SU-DHL-6 (cell line): ENCODE results near the gene CXorf65.
A peak's percentile ranks its signal among the peaks of the same experiment; 100 is the strongest.

ENCODE experiments used
- H2AFZ ChIP-seq: fragments of 200-600 bp; sonication (generic); 2 replicates; pipeline ENCODE4 v1.6.1; 2014; ENCODE audit warnings: low read depth, mild to moderate bottlenecking, moderate library complexity, mixed read lengths, antibody characterized with exemption, low read length; ENCODE audit not compliant: severe bottlenecking
- H3F3A ChIP-seq: fragments of 200-600 bp; shearing (Covaris generic); 2 replicates; pipeline ENCODE4 v1.6.0; 2016; ENCODE audit warnings: antibody characterized with exemption, mild to moderate bottlenecking; ENCODE audit not compliant: insufficient read depth
- H3K27ac ChIP-seq: fragments of 200-600 bp; sonication (generic); 2 replicates; pipeline ENCODE4 v1.5.1; 2016; ENCODE audit warnings: low read depth, mild to moderate bottlenecking, low read length, moderate library complexity, mixed read lengths
- H3K27me3 ChIP-seq: fragments of 200-600 bp; sonication (generic), shearing (Covaris generic); 2 replicates; pipeline ENCODE4 v1.6.0; 2014; ENCODE audit warnings: mild to moderate bottlenecking, low read length
- H3K36me3 ChIP-seq: fragments of 200-600 bp; sonication (generic); 2 replicates; pipeline ENCODE4 v1.6.1; 2014; ENCODE audit warnings: mild to moderate bottlenecking, low read length, mixed read lengths
- H3K4me2 ChIP-seq: fragments of 300-600, 200-600 bp; shearing (Covaris generic), sonication (generic); 2 replicates; pipeline ENCODE4 v1.6.0; 2014; ENCODE audit warnings: low read length, low read depth, mild to moderate bottlenecking; ENCODE audit not compliant: poor library complexity, severe bottlenecking
- H3K4me3 ChIP-seq: fragments of 200-600 bp; sonication (generic); 2 replicates; pipeline ENCODE4 v1.5.1; 2014; ENCODE audit warnings: antibody characterized with exemption, low read length, mild to moderate bottlenecking, mixed read lengths; ENCODE audit not compliant: insufficient read depth, poor library complexity, severe bottlenecking
- H3K79me2 ChIP-seq: fragments of 200-600 bp; sonication (generic); 2 replicates; pipeline ENCODE4 v1.6.1; 2014; ENCODE audit warnings: mild to moderate bottlenecking, low read length, moderate library complexity; ENCODE audit not compliant: insufficient read depth
- H3K9ac ChIP-seq: fragments of 200-600 bp; sonication (generic); 2 replicates; pipeline ENCODE4 v1.7.0; 2014; ENCODE audit warnings: mild to moderate bottlenecking, low read length
- H3K9me2 ChIP-seq: fragments of 200-600 bp; sonication (generic); replicated peaks from 2 replicates; pipeline ENCODE4 v1.6.1; 2014; ENCODE audit warnings: low read length; ENCODE audit not compliant: insufficient read depth
- H3K9me3 ChIP-seq: fragments of 200-600 bp; sonication (generic); 2 replicates; pipeline ENCODE4 v1.6.1; 2014; ENCODE audit warnings: low read length, mixed read lengths; ENCODE audit not compliant: insufficient read depth
- H4K20me1 ChIP-seq: fragments of 200-600 bp; sonication (generic); 2 replicates; pipeline ENCODE4 v1.6.1; 2014; ENCODE audit warnings: low read depth, mild to moderate bottlenecking, antibody characterized with exemption, low read length, moderate library complexity, mixed read lengths
- CTCF ChIP-seq: fragments of 200-600 bp; sonication (generic); IDR thresholded peaks from one replicate; pipeline ENCODE4 v1.5.1; 2017; ENCODE audit warnings: antibody characterized with exemption, mild to moderate bottlenecking, low read length, moderate library complexity; ENCODE audit not compliant: insufficient read depth, poor library complexity, severe bottlenecking
- EZH2phosphoT487 ChIP-seq: fragments of 200-600 bp; sonication (generic), shearing (Covaris generic); conservative IDR thresholded peaks from 2 replicates; pipeline ENCODE4 v1.6.1; 2018; ENCODE audit warnings: mild to moderate bottlenecking, antibody characterized with exemption, low read length, moderate library complexity, mixed read lengths

CXorf65 gene

GRCh38 chrX:71068044-71068918, 38.3 kb downstream of the CXorf65 start, which contains the start of gene SNX12:
SNX12 (minus strand) TSS chrX:71068334; CDS start chrX:71068306, 28 bp downstream.
- H3K79me2 ChIP-seq: peaks cover 30% of the 10 kb centered on the region
- TF ChIP-seq EZH2phosphoT487 (no peak), CTCF (no peak)
- no peaks in the 10 kb centered on the region for H3K9me3 ChIP-seq
- no peaks in the 10 kb centered on the region for H4K20me1 ChIP-seq
- H3K27ac ChIP-seq: peak within 1 kb of the TSS; percentile 74
- no peaks in the 10 kb centered on the region for H3K27me3 ChIP-seq
- H3K9ac ChIP-seq: peak within 1 kb of the TSS; percentile 91
- H3K4me3 ChIP-seq: peak within 1 kb of the TSS; percentile 92
- H3K4me2 ChIP-seq: peak within 1 kb of the TSS; percentile 82
- H2AFZ ChIP-seq: peak within 1 kb of the TSS; percentile 95
- H3F3A ChIP-seq: peaks cover 7% of the 10 kb centered on the region; the same call in 1 of the 2 replicates
- H3K36me3 ChIP-seq: no peaks in the 10 kb centered on the region
- H3K9me2 ChIP-seq: no peaks in the 10 kb centered on the region

GRCh38 chrX:71067712-71068043, 38.9 kb downstream of the CXorf65 start:
- no peaks in the 10 kb centered on the region for H3K27me3 ChIP-seq
- no peak for TF ChIP-seq EZH2phosphoT487
- no peak for TF ChIP-seq CTCF
- H3K79me2 ChIP-seq: peaks cover 30% of the 10 kb centered on the region
- H3K4me3 ChIP-seq: peak overlapping the region; percentile 92
- no peaks in the 10 kb centered on the region for H4K20me1 ChIP-seq
- H3K9me2 ChIP-seq: no peaks in the 10 kb centered on the region
- no peaks in the 10 kb centered on the region for H3K36me3 ChIP-seq
- no peaks in the 10 kb centered on the region for H3K9me3 ChIP-seq
- peak overlapping the region; percentile 78 for H3K4me2 ChIP-seq
- peak overlapping the region; percentile 74 for H3K27ac ChIP-seq
- peaks cover 7% of the 10 kb centered on the region; the same call in 1 of the 2 replicates for H3F3A ChIP-seq
- H2AFZ ChIP-seq: peak overlapping the region; percentile 45
- H3K9ac ChIP-seq: peak overlapping the region; percentile 91

DNA sequence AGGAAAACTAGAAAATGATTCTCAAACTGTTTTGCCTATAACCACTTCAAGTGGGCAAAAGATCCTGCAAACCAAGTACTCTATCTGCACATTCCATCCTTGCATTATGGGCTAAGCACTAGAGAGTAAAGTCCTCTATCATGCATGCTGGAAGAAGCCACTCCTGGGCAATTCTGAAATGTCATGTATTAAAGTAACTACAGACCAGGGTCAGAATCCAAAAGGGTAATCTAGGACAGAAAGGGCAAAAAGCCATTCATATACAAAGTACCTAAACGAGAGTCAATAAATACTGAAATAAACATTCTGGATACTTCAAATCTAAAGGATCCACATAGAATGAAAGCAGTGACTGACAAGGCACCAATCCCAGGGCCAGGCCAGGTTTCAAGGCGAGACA, 39.5 kb downstream of the CXorf65 start:
- Histone ChIP-seq H3K27me3 (no peaks in the 10 kb centered on the region), H3K9me3 (no peaks in the 10 kb centered on the region), H2AFZ (no peak overlapping the region), H3K36me3 (no peaks in the 10 kb centered on the region), H3K4me3 (peak overlapping the region; percentile 92), H4K20me1 (no peaks in the 10 kb centered on the region), H3K27ac (peak overlapping the region; percentile 74), H3K9ac (peak overlapping the region; percentile 91), H3K9me2 (no peaks in the 10 kb centered on the region), H3F3A (peaks cover 7% of the 10 kb centered on the region; the same call in 1 of the 2 replicates), H3K4me2 (peak overlapping the region; percentile 78), H3K79me2 (peaks cover 30% of the 10 kb centered on the region)
- TF ChIP-seq CTCF (no peak), EZH2phosphoT487 (no peak)
